SKM-1 treated with dmso at 0.1 percent for 144 hours (cell line): ENCODE measurements around the gene MYBPH.

Experiments
- DNase-seq: peaks from one replicate; lab custom pipeline; 2025; ENCODE audit not compliant: unreplicated experiment; lab: John Stamatoyannopoulos, UW

The MYBPH gene

GRCh38 chr1:203200916-203201315 is 25.3 kb upstream of the MYBPH start:
- peak; percentile 42 for DNase-seq

GRCh38 chr1:203199816-203200571 is 24.4 kb upstream of the MYBPH start:
- peak; percentile 70 for DNase-seq

GRCh38 chr1:203199481-203199815 is 23.8 kb upstream of the MYBPH start:
- DNase-seq: no peak

GRCh38 chr1:203199002-203199401 is 23.4 kb upstream of the MYBPH start:
- DNase-seq: no peak

- no peak for DNase-seq
Observed at GRCh38 chr1:203197625-203198024, 22.0 kb upstream of the MYBPH start.

- DNase-seq: no peak
Observed at GRCh38 chr1:203196371-203196770, 20.7 kb upstream of the MYBPH start.

GRCh38 chr1:203190949-203191348 is 15.3 kb upstream of the MYBPH start:
- no peak for DNase-seq

DNA sequence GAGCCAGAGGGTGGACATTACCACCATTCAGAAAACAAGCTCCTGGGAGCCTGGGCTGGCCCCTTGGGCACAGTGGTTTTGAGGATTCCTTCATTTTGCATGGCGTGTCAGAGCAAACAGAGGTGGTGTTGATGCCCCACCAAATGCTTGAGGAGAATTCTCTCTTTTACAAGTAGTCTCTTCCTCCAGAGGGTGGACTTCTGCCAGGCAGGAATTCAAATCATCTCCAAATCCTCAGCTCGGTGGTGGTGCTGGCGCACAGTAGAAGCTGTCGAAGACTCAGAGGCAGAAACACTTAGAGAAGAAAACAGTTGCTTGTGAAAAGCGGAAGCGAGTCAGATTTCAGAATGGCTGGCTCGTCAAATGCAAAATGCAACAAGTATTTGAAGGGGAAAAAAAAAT is 14.3 kb upstream of the MYBPH start:
- DNase-seq: no peak

- no peak for DNase-seq
Observed at GRCh38 chr1:203188686-203189232, 13.1 kb upstream of the MYBPH start.

DNA sequence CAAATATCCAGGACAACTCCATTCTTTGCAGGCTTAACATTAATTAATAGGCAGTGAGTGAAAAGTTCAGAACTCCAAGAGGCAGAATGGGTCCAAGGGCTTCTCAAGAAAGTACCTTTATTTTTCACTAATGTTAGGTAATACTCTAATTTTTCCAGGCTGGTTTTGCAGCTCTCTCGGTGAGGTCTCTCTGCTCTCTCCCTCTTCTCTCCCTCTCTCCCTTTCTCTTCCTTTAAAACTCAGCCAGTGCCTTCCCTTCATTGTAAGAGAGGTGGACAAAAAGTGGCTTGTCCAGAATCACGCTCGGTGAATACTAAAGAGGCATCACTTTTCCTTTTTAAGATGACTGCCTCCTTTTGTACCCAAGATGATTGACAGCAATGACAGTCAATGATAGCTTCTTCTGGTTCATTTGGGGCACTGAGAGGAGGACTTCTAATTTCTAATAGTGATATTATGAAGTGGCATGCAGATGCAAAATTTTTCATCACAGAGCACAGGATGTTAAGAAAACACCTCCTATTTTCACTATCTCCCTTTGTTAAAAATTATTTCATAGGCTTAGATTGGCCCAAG is 12.2 kb upstream of the MYBPH start:
- DNase-seq: no peak

GRCh38 chr1:203187304-203187685 is 11.7 kb upstream of the MYBPH start:
- no peak for DNase-seq

- peak; percentile 95 for DNase-seq
Observed at GRCh38 chr1:203186446-203187303, 11.0 kb upstream of the MYBPH start, which contains the start of gene CHI3L1. CHI3L1 (minus strand) TSS chr1:203186704; CDS start chr1:203186623, 81 bp downstream.

- no peak for DNase-seq
Observed at GRCh38 chr1:203186091-203186445, 10.4 kb upstream of the MYBPH start.

DNA sequence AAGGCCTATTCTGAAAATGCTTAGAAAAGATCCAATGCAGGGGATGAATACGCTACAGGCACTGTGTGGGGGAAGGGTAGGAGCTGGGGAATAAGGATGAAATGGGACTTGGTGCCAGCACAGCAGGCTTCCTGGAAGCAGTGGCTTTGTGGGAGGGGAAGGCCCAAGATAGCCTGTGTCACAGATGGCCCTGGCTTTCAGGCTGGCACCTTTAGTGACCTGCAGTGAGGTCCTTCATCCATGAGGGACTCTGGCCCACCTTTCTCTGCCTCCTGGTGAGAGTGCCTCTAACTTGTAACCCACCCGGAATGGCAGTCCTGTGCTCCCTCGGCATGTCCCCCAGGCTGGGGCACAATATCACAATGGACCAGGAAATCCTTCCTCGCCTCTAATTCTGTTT is 10.0 kb upstream of the MYBPH start:
- no peak for DNase-seq

DNA sequence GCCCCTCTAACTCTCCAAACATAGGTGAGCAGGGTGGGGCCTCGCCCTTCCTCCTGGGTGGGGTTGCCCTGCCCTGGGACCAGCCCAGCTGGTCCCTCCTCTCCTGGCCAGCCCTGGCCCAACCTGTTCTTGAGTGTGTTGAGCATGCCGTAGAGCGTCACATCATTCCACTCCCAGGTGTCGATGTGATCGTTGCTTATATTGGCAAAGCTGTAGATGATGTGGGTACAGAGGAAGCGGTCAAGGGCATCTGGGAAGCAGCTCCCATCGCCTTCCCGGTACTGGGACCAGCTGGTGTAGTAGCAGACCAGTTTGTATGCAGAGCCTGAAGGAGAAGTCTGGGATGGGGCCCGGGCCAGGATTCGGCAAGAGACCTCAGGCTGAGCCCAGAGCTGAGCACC is 9.4 kb upstream of the MYBPH start:
- DNase-seq: no peak

DNA sequence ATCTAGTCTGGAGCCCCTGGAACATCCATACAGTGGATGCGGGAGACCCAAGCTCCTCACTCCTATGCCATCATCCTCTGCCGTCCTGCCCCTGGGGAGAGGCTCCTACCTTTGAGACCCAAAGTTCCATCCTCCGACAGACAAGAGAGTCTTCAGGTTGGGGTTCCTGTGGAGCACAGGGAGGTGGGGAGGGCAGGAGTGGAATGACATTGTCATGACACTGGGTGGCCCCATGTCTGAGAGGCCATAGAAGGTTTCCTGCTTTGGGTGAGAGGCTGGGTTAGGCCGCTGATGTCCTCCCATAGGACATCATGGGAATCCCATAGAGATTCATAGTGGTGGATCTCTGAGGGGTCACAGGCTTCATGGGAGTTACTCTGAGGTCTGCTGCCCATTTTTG is 8.8 kb upstream of the MYBPH start:
- no peak for DNase-seq

- DNase-seq: no peak
Observed at GRCh38 chr1:203183828-203184227, 8.2 kb upstream of the MYBPH start.

- peak; percentile 29 for DNase-seq
Observed at GRCh38 chr1:203182387-203182953, 6.8 kb upstream of the MYBPH start.

GRCh38 chr1:203181586-203182386 is 6.2 kb upstream of the MYBPH start:
- DNase-seq: no peak

DNA sequence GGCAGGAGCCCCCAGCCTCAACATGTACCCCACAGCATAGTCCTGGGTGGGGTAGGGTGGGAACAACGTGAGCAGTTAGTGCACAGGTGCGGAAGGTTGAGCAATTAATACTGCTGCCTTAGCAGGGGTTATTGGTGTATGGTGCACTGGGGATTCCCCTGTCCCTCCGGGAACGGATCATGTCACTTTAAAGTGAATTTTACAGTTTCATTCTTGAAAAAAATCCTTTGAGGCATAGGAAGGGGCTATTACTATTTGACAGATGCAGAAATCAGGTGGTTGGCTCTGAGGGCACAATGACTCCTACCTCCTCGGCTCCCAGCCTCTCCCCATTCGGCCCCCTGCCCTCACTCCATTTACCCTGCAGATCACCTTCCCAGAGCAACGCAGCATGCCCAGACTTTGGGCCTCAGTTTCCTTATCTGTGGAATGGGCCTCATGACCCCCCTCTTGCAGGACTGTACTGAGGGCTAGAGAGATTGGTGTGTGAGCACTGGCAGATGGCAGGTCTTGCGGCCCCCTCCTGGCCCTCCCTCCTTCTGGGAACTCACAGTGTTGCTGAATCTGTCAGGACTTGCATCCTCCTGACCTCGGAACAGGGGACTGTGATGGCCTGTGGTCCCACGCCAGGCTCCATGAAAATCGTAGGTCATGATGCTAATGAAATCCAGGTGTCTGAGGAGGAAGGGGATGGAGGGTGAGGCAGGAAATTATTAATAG is 5.1 kb upstream of the MYBPH start:
- DNase-seq: no peak
